ENCODE measurements around the gene DTNA.

DTNA gene

DNA sequence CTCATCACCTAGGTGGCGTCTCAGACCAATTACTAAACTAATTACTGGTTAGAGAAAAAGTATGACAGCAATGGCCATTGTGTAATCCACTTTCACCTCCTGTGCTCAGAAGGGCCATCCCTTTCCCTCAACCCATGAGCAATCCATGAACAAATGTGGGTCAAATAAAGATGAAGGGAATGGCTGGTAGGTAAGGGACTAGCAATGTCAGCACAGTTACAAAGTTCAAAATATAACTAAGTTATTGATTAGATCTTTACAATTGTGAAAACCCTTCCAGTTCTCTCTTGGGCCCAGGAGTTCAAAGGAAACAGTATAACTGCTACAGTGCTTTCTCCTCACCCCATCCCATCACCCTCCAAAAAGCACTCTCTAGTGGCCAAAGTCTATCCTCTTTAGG is 98.3 kb downstream of the DTNA start:
- H3K36me3 ChIP-seq (ENCODE audit: control insufficient read depth, low read depth, low read length) = no peaks in the 10 kb centered on the region
- no peak overlapping the region for H3K4me3 ChIP-seq (ENCODE audit: low read length)
- H3K4me1 ChIP-seq (ENCODE audit: control insufficient read depth, low read depth, low read length) = peaks cover 10% of the 10 kb centered on the region
- H3K27ac ChIP-seq (ENCODE audit: low read length) = no peak overlapping the region
- no peak overlapping the region for H3K9ac ChIP-seq (ENCODE audit: low read length)
- no peaks in the 10 kb centered on the region for H3K27me3 ChIP-seq (ENCODE audit: control insufficient read depth, insufficient read depth, low read length)
- no peaks in the 10 kb centered on the region for H3K9me3 ChIP-seq (ENCODE audit: control insufficient read depth, low read depth, low read length)

DNA sequence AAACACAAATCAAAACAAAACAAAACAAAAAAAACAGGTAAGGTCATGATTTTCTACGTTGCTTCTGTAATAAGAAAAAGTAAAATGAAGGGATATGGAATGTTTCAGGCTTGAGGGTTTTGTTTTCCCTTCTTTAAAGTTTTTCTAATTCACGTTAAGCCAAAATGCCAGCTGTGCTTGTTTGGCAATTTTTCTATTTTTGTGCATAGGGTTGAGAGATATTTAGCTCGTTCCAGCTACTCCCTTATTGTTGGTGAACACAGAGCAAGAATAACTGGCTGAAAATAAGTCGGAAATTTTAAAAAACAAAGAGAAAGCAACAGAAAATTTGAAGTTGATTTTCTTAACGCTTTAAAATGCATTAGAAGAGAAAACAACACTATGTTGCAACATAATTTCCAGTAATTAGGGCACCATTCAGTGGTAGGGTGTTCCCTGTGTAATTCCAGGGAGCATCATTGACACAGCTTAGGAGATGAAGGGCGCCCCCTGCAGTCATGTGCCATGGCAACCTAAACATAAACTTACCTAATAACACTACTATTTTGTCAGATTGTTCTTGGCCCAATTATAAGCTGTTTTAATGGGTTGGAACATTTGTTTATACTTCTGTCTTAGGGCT is 99.5 kb downstream of the DTNA start:
- peaks cover 10% of the 10 kb centered on the region for H3K4me1 ChIP-seq (ENCODE audit: control insufficient read depth, low read depth, low read length)
- no peaks in the 10 kb centered on the region for H3K36me3 ChIP-seq (ENCODE audit: control insufficient read depth, low read depth, low read length)
- no peak overlapping the region for H3K27ac ChIP-seq (ENCODE audit: low read length)
- no peaks in the 10 kb centered on the region for H3K9me3 ChIP-seq (ENCODE audit: control insufficient read depth, low read depth, low read length)
- no peaks in the 10 kb centered on the region for H3K27me3 ChIP-seq (ENCODE audit: control insufficient read depth, insufficient read depth, low read length)
- no peak overlapping the region for H3K4me3 ChIP-seq (ENCODE audit: low read length)
- H3K9ac ChIP-seq (ENCODE audit: low read length) = no peak overlapping the region

DNA sequence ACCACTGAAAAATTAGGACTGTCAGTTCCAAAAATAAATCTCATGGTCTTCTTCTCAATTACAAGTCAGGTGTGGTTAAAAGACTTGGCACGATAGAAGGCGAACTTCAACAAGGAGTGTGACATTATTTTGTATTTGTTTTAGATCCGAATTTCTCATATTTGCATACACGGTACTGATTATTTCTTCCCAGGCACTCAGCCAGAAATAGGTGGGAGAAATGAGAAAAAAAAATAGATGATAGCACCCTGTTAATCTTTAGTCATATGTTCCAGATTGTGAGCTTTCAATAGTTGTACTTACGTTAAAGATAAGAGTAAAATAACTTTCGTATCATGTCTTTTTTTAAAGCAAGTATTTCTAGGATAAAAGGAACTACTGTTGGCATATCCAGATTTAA is 106.1 kb downstream of the DTNA start:
- Histone ChIP-seq H3K27ac (ENCODE audit: low read length) (no peak overlapping the region), H3K9ac (ENCODE audit: low read length) (no peak overlapping the region), H3K36me3 (ENCODE audit: control insufficient read depth, low read depth, low read length) (no peaks in the 10 kb centered on the region), H3K4me3 (ENCODE audit: low read length) (no peak overlapping the region), H3K9me3 (ENCODE audit: control insufficient read depth, low read depth, low read length) (no peaks in the 10 kb centered on the region), H3K4me1 (ENCODE audit: control insufficient read depth, low read depth, low read length) (no peaks in the 10 kb centered on the region), H3K27me3 (ENCODE audit: control insufficient read depth, insufficient read depth, low read length) (no peaks in the 10 kb centered on the region)

DNA sequence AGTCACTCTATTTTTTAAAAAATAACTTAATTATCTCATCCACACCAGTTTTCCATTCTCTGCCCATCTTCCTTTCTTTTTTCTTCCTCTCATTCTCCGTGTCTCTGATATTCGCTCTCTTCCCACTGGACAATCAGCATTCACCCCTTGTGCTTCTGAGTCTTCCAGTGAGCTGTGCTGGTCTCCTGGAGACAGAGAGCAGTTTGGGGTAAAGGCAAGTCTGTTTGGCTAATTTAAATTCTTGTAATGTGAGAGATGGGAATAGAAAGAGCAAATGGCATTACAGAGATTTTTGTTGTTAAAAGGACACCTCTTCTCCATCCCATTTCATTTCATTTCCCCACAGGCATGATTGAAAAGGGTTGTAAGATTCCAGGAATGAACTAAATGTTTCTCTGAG is 107.5 kb downstream of the DTNA start:
- no peak overlapping the region for H3K27ac ChIP-seq (ENCODE audit: low read length)
- no peak overlapping the region for H3K9ac ChIP-seq (ENCODE audit: low read length)
- H3K4me3 ChIP-seq (ENCODE audit: low read length) = no peak overlapping the region
- no peaks in the 10 kb centered on the region for H3K4me1 ChIP-seq (ENCODE audit: control insufficient read depth, low read depth, low read length)
- no peaks in the 10 kb centered on the region for H3K36me3 ChIP-seq (ENCODE audit: control insufficient read depth, low read depth, low read length)
- no peaks in the 10 kb centered on the region for H3K27me3 ChIP-seq (ENCODE audit: control insufficient read depth, insufficient read depth, low read length)
- no peaks in the 10 kb centered on the region for H3K9me3 ChIP-seq (ENCODE audit: control insufficient read depth, low read depth, low read length)

DNA sequence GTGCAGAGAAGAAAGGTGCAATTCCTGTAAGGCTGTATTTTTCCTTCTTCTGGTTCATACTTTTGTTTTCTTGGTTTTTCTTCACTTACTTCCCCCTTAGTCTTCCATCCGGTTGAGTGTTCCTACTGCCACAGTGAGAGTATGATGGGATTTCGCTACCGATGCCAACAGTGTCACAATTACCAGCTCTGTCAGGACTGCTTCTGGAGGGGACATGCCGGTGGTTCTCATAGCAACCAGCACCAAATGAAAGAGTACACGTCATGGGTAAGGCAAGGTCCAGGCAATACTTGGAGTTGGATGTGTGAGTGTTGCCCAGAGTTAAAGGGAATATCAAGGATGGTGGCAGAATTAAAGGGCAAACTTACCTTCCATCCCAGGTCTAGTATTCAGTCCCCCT is 108.0 kb downstream of the DTNA start:
- Histone ChIP-seq H3K27ac (ENCODE audit: low read length) (no peak overlapping the region), H3K9ac (ENCODE audit: low read length) (no peak overlapping the region), H3K36me3 (ENCODE audit: control insufficient read depth, low read depth, low read length) (no peaks in the 10 kb centered on the region), H3K9me3 (ENCODE audit: control insufficient read depth, low read depth, low read length) (no peaks in the 10 kb centered on the region), H3K4me1 (ENCODE audit: control insufficient read depth, low read depth, low read length) (no peaks in the 10 kb centered on the region), H3K27me3 (ENCODE audit: control insufficient read depth, insufficient read depth, low read length) (no peaks in the 10 kb centered on the region), H3K4me3 (ENCODE audit: low read length) (no peak overlapping the region)

DNA sequence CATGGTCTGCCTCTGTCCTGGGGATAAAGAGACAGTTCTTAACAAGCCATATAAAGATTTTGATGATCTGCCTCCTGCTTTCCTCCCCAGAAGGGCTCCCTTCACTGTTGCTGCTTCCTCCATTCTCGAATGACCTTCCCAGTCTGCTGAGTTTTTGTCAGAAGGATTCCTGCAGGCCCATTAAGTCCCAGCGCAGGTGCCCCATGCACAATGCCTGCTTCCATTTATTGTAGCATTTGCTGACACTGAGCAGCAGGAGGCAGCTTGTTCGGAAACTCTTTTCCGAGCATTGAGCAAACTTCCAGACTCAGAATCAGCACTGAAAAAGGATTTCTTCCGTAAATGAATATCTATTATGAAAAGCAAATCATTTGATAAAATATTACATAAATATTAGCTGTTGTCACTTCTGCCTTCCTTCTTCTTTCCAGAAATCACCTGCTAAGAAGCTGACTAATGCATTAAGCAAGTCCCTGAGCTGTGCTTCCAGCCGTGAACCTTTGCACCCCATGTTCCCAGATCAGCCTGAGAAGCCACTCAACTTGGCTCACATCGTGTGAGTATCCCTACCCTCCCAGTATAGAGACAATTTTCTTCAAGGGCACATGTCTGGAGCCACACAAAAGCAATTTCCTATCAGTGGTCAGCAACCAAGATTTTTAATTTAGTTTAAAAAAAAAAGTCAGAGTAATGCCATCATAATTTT is 110.4 kb downstream of the DTNA start:
- no peaks in the 10 kb centered on the region for H3K36me3 ChIP-seq (ENCODE audit: control insufficient read depth, low read depth, low read length)
- H3K27ac ChIP-seq (ENCODE audit: low read length) = no peak overlapping the region
- H3K4me1 ChIP-seq (ENCODE audit: control insufficient read depth, low read depth, low read length) = no peaks in the 10 kb centered on the region
- H3K9ac ChIP-seq (ENCODE audit: low read length) = no peak overlapping the region
- H3K9me3 ChIP-seq (ENCODE audit: control insufficient read depth, low read depth, low read length) = no peaks in the 10 kb centered on the region
- H3K4me3 ChIP-seq (ENCODE audit: low read length) = no peak overlapping the region
- no peaks in the 10 kb centered on the region for H3K27me3 ChIP-seq (ENCODE audit: control insufficient read depth, insufficient read depth, low read length)

DNA sequence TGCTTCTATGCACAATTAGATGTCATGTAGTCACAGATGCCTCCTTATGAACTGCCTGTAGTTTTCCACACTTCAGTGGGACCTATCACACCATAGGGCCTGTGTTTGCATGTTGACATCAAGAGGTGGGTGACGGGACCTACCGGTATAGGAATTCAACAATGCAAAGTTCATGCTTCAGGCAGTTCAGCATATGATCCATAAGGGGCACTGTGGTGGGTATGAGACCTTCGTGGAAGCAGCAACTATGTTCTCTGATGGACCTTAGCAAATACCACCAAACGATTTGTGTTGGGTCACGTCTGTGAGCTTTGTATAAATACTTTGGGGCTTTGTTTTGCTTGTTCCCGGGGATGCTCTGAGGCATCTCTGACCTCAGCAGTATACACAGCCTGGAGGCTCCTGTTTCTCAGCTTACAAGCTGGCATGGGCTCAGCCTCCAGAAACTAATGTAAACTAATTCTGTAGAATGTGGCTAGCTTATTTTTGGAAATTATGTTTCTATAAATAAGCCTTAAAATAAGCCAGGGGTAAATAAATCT is 111.6 kb downstream of the DTNA start:
- H3K27me3 ChIP-seq (ENCODE audit: control insufficient read depth, insufficient read depth, low read length) = no peaks in the 10 kb centered on the region
- H3K36me3 ChIP-seq (ENCODE audit: control insufficient read depth, low read depth, low read length) = no peaks in the 10 kb centered on the region
- no peaks in the 10 kb centered on the region for H3K9me3 ChIP-seq (ENCODE audit: control insufficient read depth, low read depth, low read length)
- H3K9ac ChIP-seq (ENCODE audit: low read length) = no peak overlapping the region
- no peak overlapping the region for H3K27ac ChIP-seq (ENCODE audit: low read length)
- no peak overlapping the region for H3K4me3 ChIP-seq (ENCODE audit: low read length)
- no peaks in the 10 kb centered on the region for H3K4me1 ChIP-seq (ENCODE audit: control insufficient read depth, low read depth, low read length)

DNA sequence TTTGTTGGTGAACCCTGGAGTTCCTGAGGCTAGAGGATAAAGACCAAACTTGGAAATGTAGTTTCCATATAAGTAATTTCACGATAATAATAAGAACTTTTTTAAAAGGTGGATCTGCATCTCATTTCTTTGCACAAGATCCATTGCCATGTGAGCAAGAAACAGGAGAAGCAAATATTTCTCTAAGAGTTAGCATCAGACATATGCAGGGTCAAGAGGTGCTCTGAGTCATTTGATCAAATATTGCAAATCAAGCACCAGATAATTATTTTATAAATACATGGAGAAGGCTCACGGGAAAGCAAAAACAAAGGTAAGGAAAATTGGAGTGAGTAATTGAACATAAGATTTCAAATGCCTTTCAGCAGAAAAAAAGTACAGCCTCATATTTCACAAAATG is 118.0 kb downstream of the DTNA start:
- H3K36me3 ChIP-seq (ENCODE audit: control insufficient read depth, low read depth, low read length) = no peaks in the 10 kb centered on the region
- no peak overlapping the region for H3K4me3 ChIP-seq (ENCODE audit: low read length)
- no peak overlapping the region for H3K27ac ChIP-seq (ENCODE audit: low read length)
- no peaks in the 10 kb centered on the region for H3K27me3 ChIP-seq (ENCODE audit: control insufficient read depth, insufficient read depth, low read length)
- H3K4me1 ChIP-seq (ENCODE audit: control insufficient read depth, low read depth, low read length) = no peaks in the 10 kb centered on the region
- no peak overlapping the region for H3K9ac ChIP-seq (ENCODE audit: low read length)
- no peaks in the 10 kb centered on the region for H3K9me3 ChIP-seq (ENCODE audit: control insufficient read depth, low read depth, low read length)

DNA sequence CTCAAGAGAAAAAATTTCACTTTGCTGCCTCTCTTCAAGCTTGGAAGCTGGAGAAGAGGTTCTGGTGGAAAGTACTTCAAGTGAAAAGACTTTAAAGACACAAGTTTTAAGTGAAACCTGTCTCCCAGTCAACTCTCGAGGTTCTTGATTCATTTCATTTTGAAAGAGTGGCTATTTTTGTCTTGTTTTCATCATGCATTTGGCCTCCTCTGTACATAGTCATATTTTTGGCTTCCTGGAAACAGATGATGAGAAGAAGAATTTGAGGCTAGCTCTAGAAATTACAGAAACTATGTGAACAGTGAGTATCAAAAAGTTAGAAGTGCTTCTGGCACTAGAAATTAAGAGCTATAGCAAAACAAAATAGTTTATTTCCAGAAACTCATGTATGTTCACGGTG is 124.8 kb downstream of the DTNA start:
- H3K4me1 ChIP-seq (ENCODE audit: control insufficient read depth, low read depth, low read length) = peaks cover 12% of the 10 kb centered on the region
- no peaks in the 10 kb centered on the region for H3K27me3 ChIP-seq (ENCODE audit: control insufficient read depth, insufficient read depth, low read length)
- no peak overlapping the region for H3K27ac ChIP-seq (ENCODE audit: low read length)
- H3K36me3 ChIP-seq (ENCODE audit: control insufficient read depth, low read depth, low read length) = no peaks in the 10 kb centered on the region
- no peaks in the 10 kb centered on the region for H3K9me3 ChIP-seq (ENCODE audit: control insufficient read depth, low read depth, low read length)
- H3K4me3 ChIP-seq (ENCODE audit: low read length) = no peak overlapping the region
- no peak overlapping the region for H3K9ac ChIP-seq (ENCODE audit: low read length)

DNA sequence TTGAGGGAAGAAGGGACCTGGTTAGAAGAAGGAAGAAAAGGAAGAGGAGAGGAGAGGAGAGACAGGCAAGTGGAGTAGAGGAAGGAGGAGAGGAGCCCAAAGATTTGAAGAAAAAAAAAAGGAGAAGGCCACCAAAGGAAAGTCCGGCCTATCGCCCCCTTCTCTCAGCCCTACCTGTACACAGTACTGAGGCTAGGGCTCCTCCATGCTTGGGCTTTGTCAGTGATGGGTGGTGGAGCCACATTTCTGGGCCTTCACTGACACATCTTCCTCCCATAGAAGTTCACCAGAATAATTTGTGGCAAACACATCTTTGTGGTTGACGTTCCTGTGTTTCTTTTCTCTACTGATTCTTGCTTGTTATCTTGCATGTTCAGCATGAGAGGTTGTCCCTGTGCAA is 125.4 kb downstream of the DTNA start:
- no peaks in the 10 kb centered on the region for H3K36me3 ChIP-seq (ENCODE audit: control insufficient read depth, low read depth, low read length)
- H3K4me3 ChIP-seq (ENCODE audit: low read length) = no peak overlapping the region
- H3K9me3 ChIP-seq (ENCODE audit: control insufficient read depth, low read depth, low read length) = no peaks in the 10 kb centered on the region
- H3K27me3 ChIP-seq (ENCODE audit: control insufficient read depth, insufficient read depth, low read length) = no peaks in the 10 kb centered on the region
- H3K9ac ChIP-seq (ENCODE audit: low read length) = no peak overlapping the region
- H3K27ac ChIP-seq (ENCODE audit: low read length) = no peak overlapping the region
- peaks cover 12% of the 10 kb centered on the region for H3K4me1 ChIP-seq (ENCODE audit: control insufficient read depth, low read depth, low read length)

DNA sequence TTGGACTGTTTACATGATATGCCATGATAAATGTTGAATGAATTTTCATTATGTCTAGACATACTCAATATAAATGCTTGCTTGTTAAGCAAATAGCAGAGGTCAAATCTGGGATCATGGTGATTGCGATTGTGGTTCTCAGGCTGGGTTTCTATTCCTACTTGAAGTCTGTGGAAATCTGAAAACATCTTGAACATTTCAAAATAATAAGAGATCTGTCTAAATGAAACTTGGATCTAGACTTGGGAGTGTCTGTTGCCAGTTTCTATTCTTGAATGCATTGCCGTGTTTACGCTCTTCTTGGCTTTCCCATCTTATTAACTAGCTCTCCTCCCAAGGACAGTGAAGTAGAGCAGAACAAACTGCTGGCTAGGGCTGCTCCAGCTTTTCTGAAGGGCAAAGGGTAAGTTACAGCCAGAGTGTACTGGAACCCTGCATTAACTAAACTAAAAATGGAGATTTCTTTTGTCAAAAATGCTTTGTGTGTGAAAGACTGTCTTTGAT is 127.7 kb downstream of the DTNA start:
- H3K27ac ChIP-seq (ENCODE audit: low read length) = no peak overlapping the region
- H3K36me3 ChIP-seq (ENCODE audit: control insufficient read depth, low read depth, low read length) = no peaks in the 10 kb centered on the region
- peaks cover 18% of the 10 kb centered on the region for H3K4me1 ChIP-seq (ENCODE audit: control insufficient read depth, low read depth, low read length)
- no peaks in the 10 kb centered on the region for H3K9me3 ChIP-seq (ENCODE audit: control insufficient read depth, low read depth, low read length)
- H3K4me3 ChIP-seq (ENCODE audit: low read length) = no peak overlapping the region
- H3K9ac ChIP-seq (ENCODE audit: low read length) = no peak overlapping the region
- H3K27me3 ChIP-seq (ENCODE audit: control insufficient read depth, insufficient read depth, low read length) = no peaks in the 10 kb centered on the region

DNA sequence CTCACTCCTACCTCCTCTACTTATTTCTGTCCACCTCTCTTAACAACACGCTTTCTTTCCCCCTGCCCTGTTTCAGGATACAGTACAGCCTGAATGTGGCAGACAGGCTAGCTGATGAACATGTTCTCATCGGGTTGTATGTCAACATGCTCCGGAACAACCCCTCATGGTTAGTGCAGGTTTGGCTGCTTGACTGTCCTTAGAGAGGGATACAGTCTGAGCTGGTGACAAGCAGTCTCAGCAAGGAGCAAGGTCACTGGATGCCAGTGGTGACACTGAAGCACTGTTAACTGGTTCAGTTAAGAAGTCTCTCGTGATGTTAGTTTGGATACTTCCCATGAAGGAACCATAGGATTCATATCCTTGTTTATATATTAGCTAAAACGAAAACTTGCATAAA is 128.6 kb downstream of the DTNA start:
- no peak overlapping the region for H3K4me3 ChIP-seq (ENCODE audit: low read length)
- no peak overlapping the region for H3K9ac ChIP-seq (ENCODE audit: low read length)
- H3K9me3 ChIP-seq (ENCODE audit: control insufficient read depth, low read depth, low read length) = no peaks in the 10 kb centered on the region
- H3K27ac ChIP-seq (ENCODE audit: low read length) = no peak overlapping the region
- peaks cover 18% of the 10 kb centered on the region for H3K4me1 ChIP-seq (ENCODE audit: control insufficient read depth, low read depth, low read length)
- no peaks in the 10 kb centered on the region for H3K36me3 ChIP-seq (ENCODE audit: control insufficient read depth, low read depth, low read length)
- no peaks in the 10 kb centered on the region for H3K27me3 ChIP-seq (ENCODE audit: control insufficient read depth, insufficient read depth, low read length)

Data from iPS-18a (cell line).